GM23338 (cell line): ENCODE measurements around the gene FBF1. TPM values are rescaled to one million over a fixed set of nuclear protein-coding genes. Genes with fewer than 3 reads are reported as not detected.

ENCODE experiments used
- ATAC-seq: fragments of 200-7000 bp; cut with Tn5 transposase; 3 replicates; pipeline ENCODE4 v1.9.1; 2020
- DNase-seq: peaks from one replicate; pipeline ENCODE4 v3.0.0-alpha.2; 2015; ENCODE audit warnings: low spot score
- H2AFZ ChIP-seq: fragments of 200-600 bp; sonication (generic); 2 replicates; pipeline ENCODE4 v1.8.0; 2016; ENCODE audit warnings: antibody characterized with exemption, mild to moderate bottlenecking, moderate library complexity
- H3F3A ChIP-seq: fragments of 200-600 bp; sonication (generic); replicated peaks from 2 replicates; pipeline ENCODE4 v1.8.0; 2017; ENCODE audit warnings: antibody characterized with exemption, mixed run types, low read depth
- H3K27ac ChIP-seq: fragments of 200-600 bp; sonication (generic); 2 replicates; pipeline ENCODE4 v1.6.1; 2016; ENCODE audit warnings: low read depth
- H3K27me3 ChIP-seq: fragments of 200-600 bp; sonication (generic); 2 replicates; pipeline ENCODE4 v1.8.0; 2016; ENCODE audit warnings: mild to moderate bottlenecking, mixed run types, moderate library complexity; ENCODE audit not compliant: insufficient read depth
- H3K36me3 ChIP-seq: fragments of 200-600 bp; sonication (generic); 2 replicates; pipeline ENCODE4 v1.8.0; 2016; ENCODE audit warnings: mild to moderate bottlenecking; ENCODE audit not compliant: insufficient read depth
- H3K4me1 ChIP-seq: fragments of 200-600 bp; sonication (generic); 2 replicates; pipeline ENCODE4 v1.8.0; 2016; ENCODE audit warnings: mild to moderate bottlenecking, moderate library complexity; ENCODE audit not compliant: insufficient read depth
- H3K4me2 ChIP-seq: fragments of 200-600 bp; sonication (generic); 2 replicates; pipeline ENCODE4 v1.7.1; 2017; ENCODE audit warnings: mixed run types
- H3K4me3 ChIP-seq: fragments of 200-600 bp; sonication (generic); 2 replicates; pipeline ENCODE4 v1.6.1; 2016; ENCODE audit warnings: mixed run types
- H3K79me2 ChIP-seq: fragments of 200-600 bp; sonication (generic); replicated peaks from 2 replicates; pipeline ENCODE4 v1.8.0; 2017; ENCODE audit warnings: mild to moderate bottlenecking; ENCODE audit not compliant: insufficient read depth
- H3K9me2 ChIP-seq: fragments of 200-600 bp; sonication (generic); 2 replicates; pipeline ENCODE4 v1.8.0; 2017; ENCODE audit not compliant: insufficient read depth
- H4K20me1 ChIP-seq: fragments of 200-600 bp; sonication (generic); replicated peaks from 2 replicates; pipeline ENCODE4 v1.8.0; 2017; ENCODE audit warnings: mild to moderate bottlenecking; ENCODE audit not compliant: insufficient read depth
- H3K27ac Mint-ChIP-seq: 2 replicates; pipeline ENCODE4 v1.8.0; 2020; ENCODE audit warnings: inconsistent platforms, mild to moderate bottlenecking, moderate library complexity, mixed read lengths
- H3K27me3 Mint-ChIP-seq: 3 replicates; pipeline ENCODE4 v1.8.0; 2022; ENCODE audit warnings: low read depth, mild to moderate bottlenecking, moderate library complexity, mixed read lengths, inconsistent platforms; ENCODE audit not compliant: insufficient read depth, poor library complexity
- H3K36me3 Mint-ChIP-seq: 3 replicates; pipeline ENCODE4 v1.8.0; 2021; ENCODE audit warnings: low read depth, mild to moderate bottlenecking, inconsistent platforms, moderate library complexity, mixed read lengths
- H3K4me1 Mint-ChIP-seq: 3 replicates; pipeline ENCODE4 v1.8.0; 2020; ENCODE audit warnings: mild to moderate bottlenecking, inconsistent platforms, mixed read lengths
- H3K4me3 Mint-ChIP-seq: 3 replicates; pipeline ENCODE4 v1.8.0; 2021; ENCODE audit warnings: moderate library complexity, mild to moderate bottlenecking, inconsistent platforms, mixed read lengths
- H3K9me3 Mint-ChIP-seq: 3 replicates; pipeline ENCODE4 v1.8.0; 2020; ENCODE audit warnings: moderate library complexity, mild to moderate bottlenecking, inconsistent platforms, mixed read lengths
- CREB1 ChIP-seq: fragments of 250-450 bp; sonication (Bioruptor Pico); IDR thresholded peaks from 2 replicates; pipeline ENCODE4 v1.5.0; 2020; ENCODE audit warnings: low read depth, mild to moderate bottlenecking, moderate library complexity
- CTCF ChIP-seq, 2 experiments: fragments of 200-600 bp in 1 of 2; sonication (generic) in 1 of 2; conservative IDR thresholded peaks; 2 replicates each; pipeline versions ENCODE4 v1.5.1 to v1.6.1; 2016 to 2017; ENCODE audit warnings: antibody characterized with exemption in 2 of 2, low read depth in 2 of 2, mild to moderate bottlenecking in 2 of 2, moderate library complexity in 1 of 2
- EZH2 ChIP-seq: fragments of 200-600 bp; sonication (generic); IDR thresholded peaks from one replicate; pipeline ENCODE4 v1.8.0; 2017; ENCODE audit warnings: antibody characterized with exemption, mild to moderate bottlenecking, low read depth; ENCODE audit not compliant: unreplicated experiment
- EZH2phosphoT487 ChIP-seq: fragments of 200-600 bp; sonication (generic); IDR thresholded peaks from one replicate; pipeline ENCODE4 v1.8.1; 2018; ENCODE audit warnings: antibody characterized with exemption; ENCODE audit not compliant: unreplicated experiment
- JUNB ChIP-seq: IDR thresholded peaks from one replicate; pipeline ENCODE4 v1.6.1; 2016; ENCODE audit warnings: antibody characterized with exemption; ENCODE audit not compliant: unreplicated experiment
- NANOG ChIP-seq: IDR thresholded peaks from 2 replicates; pipeline ENCODE4 v1.6.1; 2016; ENCODE audit warnings: antibody characterized with exemption, borderline replicate concordance
- POLR2AphosphoS5 ChIP-seq: IDR thresholded peaks from 2 replicates; pipeline ENCODE4 v1.6.1; 2016; ENCODE audit warnings: antibody characterized with exemption, low read depth
- REST ChIP-seq: IDR thresholded peaks from one replicate; pipeline ENCODE4 v1.6.1; 2018; ENCODE audit warnings: antibody characterized with exemption; ENCODE audit not compliant: unreplicated experiment
- STAT1 ChIP-seq: IDR thresholded peaks from one replicate; pipeline ENCODE4 v1.6.1; 2016; ENCODE audit warnings: antibody characterized with exemption; ENCODE audit not compliant: unreplicated experiment
- ZNF114 ChIP-seq: fragments of 250-450 bp; sonication (Bioruptor Pico); IDR thresholded peaks from 2 replicates; pipeline ENCODE4 v1.5.0; 2020; ENCODE audit warnings: mild to moderate bottlenecking, moderate library complexity
- ZNF331 ChIP-seq: fragments of 250-450 bp; sonication (Bioruptor Pico); IDR thresholded peaks from 2 replicates; pipeline ENCODE4 v1.5.0; 2020; ENCODE audit warnings: low read depth, mild to moderate bottlenecking, moderate library complexity
- polyA plus RNA-seq: library from polyadenylated mRNA; unstranded; fragments of >200 nt; fragmentation: Nextera tagmentation; extraction: Ambion mirVana; gene quantifications from 2 replicates; pipeline ENCODE4 v1.2.1, GENCODE V29; 2016
- total RNA-seq: library from RNA; depleted of rRNA; stranded (reverse); fragments of >200 nt; shearing (Covaris generic); gene quantifications from 2 replicates; pipeline ENCODE4 v1.2.3, GENCODE V29; 2014
- TF ChIP-seq, protein P1 (sequence below): IDR thresholded peaks from 2 replicates; pipeline ENCODE4 v1.6.1; 2016; ENCODE audit warnings: antibody characterized with exemption
- TF ChIP-seq, protein P2 (sequence below): fragments of 250-450 bp; sonication (Bioruptor Pico); IDR thresholded peaks from 2 replicates; pipeline ENCODE4 v1.5.0; 2020; ENCODE audit warnings: mild to moderate bottlenecking, moderate library complexity

FBF1 gene
- total and polyA plus RNA-seq, 2 experiments from 2014 or later: 8.8 to 11.8 TPM

GRCh38 chr17:75908201-75908600, 32.6 kb downstream of the FBF1 start:
- ATAC-seq (no peak), DNase-seq (no peak)
- Histone ChIP-seq H3K4me3 (no peak overlapping the region), H3K27me3 (no peaks in the 10 kb centered on the region), H3K9me2 (no peaks in the 10 kb centered on the region), H3F3A (peaks cover 14% of the 10 kb centered on the region; the same call in 1 of the 2 replicates), H3K4me1 (peaks cover 7% of the 10 kb centered on the region), H3K4me2 (no peak overlapping the region), H4K20me1 (peaks cover 6% of the 10 kb centered on the region; the same call in 1 of the 2 replicates), H3K27ac (no peak overlapping the region), H3K79me2 (peaks cover 11% of the 10 kb centered on the region), H3K36me3 (no peaks in the 10 kb centered on the region), H2AFZ (no peak overlapping the region)
- TF ChIP-seq, protein P1, sequence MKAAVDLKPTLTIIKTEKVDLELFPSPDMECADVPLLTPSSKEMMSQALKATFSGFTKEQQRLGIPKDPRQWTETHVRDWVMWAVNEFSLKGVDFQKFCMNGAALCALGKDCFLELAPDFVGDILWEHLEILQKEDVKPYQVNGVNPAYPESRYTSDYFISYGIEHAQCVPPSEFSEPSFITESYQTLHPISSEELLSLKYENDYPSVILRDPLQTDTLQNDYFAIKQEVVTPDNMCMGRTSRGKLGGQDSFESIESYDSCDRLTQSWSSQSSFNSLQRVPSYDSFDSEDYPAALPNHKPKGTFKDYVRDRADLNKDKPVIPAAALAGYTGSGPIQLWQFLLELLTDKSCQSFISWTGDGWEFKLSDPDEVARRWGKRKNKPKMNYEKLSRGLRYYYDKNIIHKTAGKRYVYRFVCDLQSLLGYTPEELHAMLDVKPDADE: no peak
- no peak for TF ChIP-seq REST
- no peak for TF ChIP-seq EZH2
- TF ChIP-seq POLR2AphosphoS5: no peak
- TF ChIP-seq ZNF331 (CRISPR knock-in tag): no peak
- TF ChIP-seq ZNF114 (CRISPR knock-in tag): no peak
- TF ChIP-seq CTCF (conservative IDR thresholded peaks at IDR 0.05; ENCODE audit: low read depth in 2 of 2): no peak
- no peak for TF ChIP-seq CREB1 (CRISPR knock-in tag)
- no peak for TF ChIP-seq STAT1
- no peak for TF ChIP-seq NANOG
- no peak for TF ChIP-seq EZH2phosphoT487
- TF ChIP-seq, protein P2, sequence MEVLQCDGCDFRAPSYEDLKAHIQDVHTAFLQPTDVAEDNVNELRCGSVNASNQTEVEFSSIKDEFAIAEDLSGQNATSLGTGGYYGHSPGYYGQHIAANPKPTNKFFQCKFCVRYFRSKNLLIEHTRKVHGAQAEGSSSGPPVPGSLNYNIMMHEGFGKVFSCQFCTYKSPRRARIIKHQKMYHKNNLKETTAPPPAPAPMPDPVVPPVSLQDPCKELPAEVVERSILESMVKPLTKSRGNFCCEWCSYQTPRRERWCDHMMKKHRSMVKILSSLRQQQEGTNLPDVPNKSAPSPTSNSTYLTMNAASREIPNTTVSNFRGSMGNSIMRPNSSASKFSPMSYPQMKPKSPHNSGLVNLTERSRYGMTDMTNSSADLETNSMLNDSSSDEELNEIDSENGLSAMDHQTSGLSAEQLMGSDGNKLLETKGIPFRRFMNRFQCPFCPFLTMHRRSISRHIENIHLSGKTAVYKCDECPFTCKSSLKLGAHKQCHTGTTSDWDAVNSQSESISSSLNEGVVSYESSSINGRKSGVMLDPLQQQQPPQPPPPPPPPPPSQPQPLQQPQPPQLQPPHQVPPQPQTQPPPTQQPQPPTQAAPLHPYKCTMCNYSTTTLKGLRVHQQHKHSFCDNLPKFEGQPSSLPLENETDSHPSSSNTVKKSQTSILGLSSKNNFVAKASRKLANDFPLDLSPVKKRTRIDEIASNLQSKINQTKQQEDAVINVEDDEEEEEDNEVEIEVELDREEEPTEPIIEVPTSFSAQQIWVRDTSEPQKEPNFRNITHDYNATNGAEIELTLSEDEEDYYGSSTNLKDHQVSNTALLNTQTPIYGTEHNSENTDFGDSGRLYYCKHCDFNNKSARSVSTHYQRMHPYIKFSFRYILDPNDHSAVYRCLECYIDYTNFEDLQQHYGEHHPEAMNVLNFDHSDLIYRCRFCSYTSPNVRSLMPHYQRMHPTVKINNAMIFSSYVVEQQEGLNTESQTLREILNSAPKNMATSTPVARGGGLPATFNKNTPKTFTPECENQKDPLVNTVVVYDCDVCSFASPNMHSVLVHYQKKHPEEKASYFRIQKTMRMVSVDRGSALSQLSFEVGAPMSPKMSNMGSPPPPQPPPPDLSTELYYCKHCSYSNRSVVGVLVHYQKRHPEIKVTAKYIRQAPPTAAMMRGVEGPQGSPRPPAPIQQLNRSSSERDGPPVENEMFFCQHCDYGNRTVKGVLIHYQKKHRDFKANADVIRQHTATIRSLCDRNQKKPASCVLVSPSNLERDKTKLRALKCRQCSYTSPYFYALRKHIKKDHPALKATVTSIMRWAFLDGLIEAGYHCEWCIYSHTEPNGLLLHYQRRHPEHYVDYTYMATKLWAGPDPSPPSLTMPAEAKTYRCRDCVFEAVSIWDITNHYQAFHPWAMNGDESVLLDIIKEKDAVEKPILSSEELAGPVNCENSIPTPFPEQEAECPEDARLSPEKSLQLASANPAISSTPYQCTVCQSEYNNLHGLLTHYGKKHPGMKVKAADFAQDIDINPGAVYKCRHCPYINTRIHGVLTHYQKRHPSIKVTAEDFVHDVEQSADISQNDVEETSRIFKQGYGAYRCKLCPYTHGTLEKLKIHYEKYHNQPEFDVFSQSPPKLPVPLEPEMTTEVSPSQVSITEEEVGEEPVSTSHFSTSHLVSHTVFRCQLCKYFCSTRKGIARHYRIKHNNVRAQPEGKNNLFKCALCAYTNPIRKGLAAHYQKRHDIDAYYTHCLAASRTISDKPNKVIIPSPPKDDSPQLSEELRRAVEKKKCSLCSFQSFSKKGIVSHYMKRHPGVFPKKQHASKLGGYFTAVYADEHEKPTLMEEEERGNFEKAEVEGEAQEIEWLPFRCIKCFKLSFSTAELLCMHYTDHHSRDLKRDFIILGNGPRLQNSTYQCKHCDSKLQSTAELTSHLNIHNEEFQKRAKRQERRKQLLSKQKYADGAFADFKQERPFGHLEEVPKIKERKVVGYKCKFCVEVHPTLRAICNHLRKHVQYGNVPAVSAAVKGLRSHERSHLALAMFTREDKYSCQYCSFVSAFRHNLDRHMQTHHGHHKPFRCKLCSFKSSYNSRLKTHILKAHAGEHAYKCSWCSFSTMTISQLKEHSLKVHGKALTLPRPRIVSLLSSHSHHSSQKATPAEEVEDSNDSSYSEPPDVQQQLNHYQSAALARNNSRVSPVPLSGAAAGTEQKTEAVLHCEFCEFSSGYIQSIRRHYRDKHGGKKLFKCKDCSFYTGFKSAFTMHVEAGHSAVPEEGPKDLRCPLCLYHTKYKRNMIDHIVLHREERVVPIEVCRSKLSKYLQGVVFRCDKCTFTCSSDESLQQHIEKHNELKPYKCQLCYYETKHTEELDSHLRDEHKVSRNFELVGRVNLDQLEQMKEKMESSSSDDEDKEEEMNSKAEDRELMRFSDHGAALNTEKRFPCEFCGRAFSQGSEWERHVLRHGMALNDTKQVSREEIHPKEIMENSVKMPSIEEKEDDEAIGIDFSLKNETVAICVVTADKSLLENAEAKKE (CRISPR knock-in tag): no peak
- no peak for TF ChIP-seq JUNB
- Mint-ChIP-seq H3K4me3 (no peak overlapping the region), H3K27ac (0 out of 2 replicates have a peak overlapping the region, but pooled peaks have one; percentile 73), H3K9me3 (no peaks in the 10 kb centered on the region), H3K4me1 (no peaks in the 10 kb centered on the region; the same call in 2 of the 3 replicates), H3K27me3 (peaks cover 8% of the 10 kb centered on the region), H3K36me3 (peaks cover 2% of the 10 kb centered on the region; the same call in 2 of the 3 replicates)
